Keratinocyte (primary cell): Measurements from ENCODE around the gene TIMM22. TPM values are rescaled to one million over a fixed set of nuclear protein-coding genes. Genes with fewer than 3 reads are reported as not detected.

Experiments
- DNase-seq: peaks from one replicate; pipeline ENCODE4 v3.0.0-alpha.2; 2011; ENCODE audit warnings: low read depth, missing footprints, low spot score
- FAIRE-seq: peaks from 2 replicates; lab custom pipeline; 2011; peaks lifted over from hg19 to GRCh38; lab: Jason Lieb, UNC
- H2AFZ ChIP-seq: 2 replicates; pipeline ENCODE4 v1.6.0; 2012; ENCODE audit warnings: low read length, control low read depth, inconsistent platforms; ENCODE audit not compliant: control insufficient read depth
- H3K27ac ChIP-seq: 2 replicates; pipeline ENCODE4 v1.5.1; 2011; ENCODE audit warnings: low read length; ENCODE audit not compliant: control insufficient read depth, insufficient read depth
- H3K27me3 ChIP-seq: 3 replicates; pipeline ENCODE4 v1.6.0; 2011; ENCODE audit warnings: low read length; ENCODE audit not compliant: control insufficient read depth, insufficient read depth; ENCODE audit errors: extremely low read depth
- H3K36me3 ChIP-seq, 2 experiments: 2 replicates in 1 of 2; 3 replicates in 1 of 2; pipeline ENCODE4 v1.5.1; 2011; ENCODE audit warnings: low read length in 2 of 2, mild to moderate bottlenecking in 1 of 2; ENCODE audit not compliant: control insufficient read depth in 2 of 2, insufficient read depth in 2 of 2; ENCODE audit errors: extremely low read depth in 1 of 2
- H3K4me1 ChIP-seq: 3 replicates; pipeline ENCODE4 v1.5.1; 2011; ENCODE audit warnings: low read length; ENCODE audit not compliant: control insufficient read depth, insufficient read depth; ENCODE audit errors: extremely low read depth
- H3K4me2 ChIP-seq: 3 replicates; pipeline ENCODE4 v1.6.0; 2011; ENCODE audit warnings: low read depth, low read length; ENCODE audit not compliant: control insufficient read depth, insufficient read depth; ENCODE audit errors: extremely low read depth
- H3K4me3 ChIP-seq, 3 experiments: fragments of 200-600 bp in 1 of 3; sonication (generic) in 1 of 3; 2 replicates in 2 of 3; 3 replicates in 1 of 3; pipeline ENCODE4 v1.5.1; 2011 to 2016; ENCODE audit warnings: low read length in 3 of 3, mild to moderate bottlenecking in 3 of 3, control low read depth in 2 of 3, inconsistent platforms in 1 of 3, low read depth in 1 of 3, mixed read lengths in 1 of 3, mixed run types in 1 of 3, moderate library complexity in 1 of 3; ENCODE audit not compliant: control insufficient read depth in 2 of 3, insufficient read depth in 2 of 3; ENCODE audit errors: extremely low read depth in 1 of 3
- H3K79me2 ChIP-seq: 2 replicates; pipeline ENCODE4 v1.6.0; 2012; ENCODE audit warnings: low read length; ENCODE audit not compliant: control insufficient read depth, insufficient read depth
- H3K9ac ChIP-seq: 3 replicates; pipeline ENCODE4 v1.6.0; 2011; ENCODE audit warnings: low read length; ENCODE audit not compliant: control insufficient read depth, insufficient read depth; ENCODE audit errors: extremely low read depth
- H3K9me1 ChIP-seq: 3 replicates; pipeline ENCODE4 v1.6.0; 2011; ENCODE audit warnings: low read length; ENCODE audit not compliant: control insufficient read depth, insufficient read depth; ENCODE audit errors: extremely low read depth
- H3K9me3 ChIP-seq: 2 replicates; pipeline ENCODE4 v1.5.1; 2012; ENCODE audit warnings: low read depth, low read length; ENCODE audit not compliant: control insufficient read depth
- H4K20me1 ChIP-seq: 3 replicates; pipeline ENCODE4 v1.6.0; 2011; ENCODE audit warnings: low read length; ENCODE audit not compliant: control insufficient read depth, insufficient read depth; ENCODE audit errors: extremely low read depth
- CTCF ChIP-seq, 3 experiments: IDR thresholded peaks in 1 of 3; conservative IDR thresholded peaks in 1 of 3; optimal IDR thresholded peaks in 1 of 3; 2 replicates in 2 of 3; 3 replicates in 1 of 3; pipeline versions ENCODE3 to v1.5.1; 2011; ENCODE audit warnings: low read length in 3 of 3, mild to moderate bottlenecking in 3 of 3, moderate library complexity in 2 of 3, control low read depth in 1 of 3, inconsistent platforms in 1 of 3; ENCODE audit not compliant: insufficient read depth in 2 of 3; ENCODE audit errors: extremely low read depth in 1 of 3
- EZH2 ChIP-seq: IDR thresholded peaks from one replicate; pipeline ENCODE4 v1.6.1; 2012; ENCODE audit warnings: inconsistent platforms, mild to moderate bottlenecking, low read length, moderate library complexity
- dilution Hi-C: fragments of 300-500 bp; cut with MboI; formaldehyde crosslinking; loops from one replicate; pipeline ENCODE4 v1.7.0; 2020; ENCODE audit warnings: low sequenced_read_pairs; ENCODE audit not compliant: extremely low pct_ligation_motif_present
- polyA plus RNA-seq, 5 experiments: library from polyadenylated mRNA; depleted of rRNA in 3 of 5; stranded (reverse) in 3 of 5; stranded (forward) in 1 of 5; unstranded in 1 of 5; fragments of >200 nt; gene quantifications; 1 replicate in 1 of 5; 2 replicates in 3 of 5; 3 replicates in 1 of 5; pipeline versions ENCODE4 v1.2.1 to v1.2.3, GENCODE V29; 2011 to 2012; ENCODE audit warnings: missing spikeins in 2 of 5, low read depth in 1 of 5, low replicate concordance in 1 of 5

Gene TIMM22
- polyA plus RNA-seq, 1 donor (not counting 4 experiments of a cell fraction or from before 2014, with no cell fraction given) = 14.4 TPM

GRCh38 chr17:1003633-1003971 lies 6.7 kb downstream of the TIMM22 start:
- H3K27me3 ChIP-seq = no peaks in the 10 kb centered on the region
- dilution Hi-C loops = no loop called here
- H4K20me1 ChIP-seq = peaks cover 7% of the 10 kb centered on the region
- H3K9me3 ChIP-seq = no peaks in the 10 kb centered on the region
- peaks cover 9% of the 10 kb centered on the region for H3K79me2 ChIP-seq
- DNase-seq (no peak), FAIRE-seq (no peak)
- H2AFZ ChIP-seq = no peak overlapping the region
- TF ChIP-seq CTCF (optimal IDR thresholded peaks at IDR 0.05 in 1 of 3, IDR thresholded peaks at IDR 0.05 in 1 of 3, conservative IDR thresholded peaks at IDR 0.05 in 1 of 3; ENCODE audit: extremely low read depth in 1 of 3, insufficient read depth in 2 of 3, low read length in 3 of 3) = no peak
- TF ChIP-seq EZH2 = no peak
- H3K9me1 ChIP-seq = no peaks in the 10 kb centered on the region
- H3K27ac ChIP-seq = no peak overlapping the region
- H3K4me1 ChIP-seq = peaks cover 31% of the 10 kb centered on the region
- H3K9ac ChIP-seq = no peak overlapping the region
- H3K36me3 ChIP-seq = peaks cover 22 to 38% of the 10 kb centered on the region in 2 experiments
- no peak overlapping the region for H3K4me2 ChIP-seq
- H3K4me3 ChIP-seq = no peak overlapping the region

- no peak overlapping the region for H2AFZ ChIP-seq
- H3K36me3 ChIP-seq = peaks cover 23 to 38% of the 10 kb centered on the region in 2 experiments
- H3K27ac ChIP-seq = no peak overlapping the region
Measured at GRCh38 chr17:1003972-1004768, 7.2 kb downstream of the TIMM22 start.

More at GRCh38 chr17:1003972-1004768, 7.2 kb downstream of the TIMM22 start:
- no peaks in the 10 kb centered on the region for H3K9me1 ChIP-seq
- dilution Hi-C loops = no loop called here
- no peaks in the 10 kb centered on the region for H3K27me3 ChIP-seq
- TF ChIP-seq EZH2 = no peak
- no peak for TF ChIP-seq CTCF (optimal IDR thresholded peaks at IDR 0.05 in 1 of 3, IDR thresholded peaks at IDR 0.05 in 1 of 3, conservative IDR thresholded peaks at IDR 0.05 in 1 of 3; ENCODE audit: extremely low read depth in 1 of 3, insufficient read depth in 2 of 3, low read length in 3 of 3)
- peaks cover 7% of the 10 kb centered on the region for H3K79me2 ChIP-seq
- H3K4me2 ChIP-seq = no peak overlapping the region
- FAIRE-seq (no peak), DNase-seq (no peak)
- H3K9me3 ChIP-seq = no peaks in the 10 kb centered on the region
- peaks cover 7% of the 10 kb centered on the region for H4K20me1 ChIP-seq
- peaks cover 30% of the 10 kb centered on the region for H3K4me1 ChIP-seq
- no peak overlapping the region for H3K9ac ChIP-seq
- no peak overlapping the region for H3K4me3 ChIP-seq
